PC-3 (cell line): ENCODE measurements around the gene MYEOV. TPM values are rescaled to one million over a fixed set of nuclear protein-coding genes. Genes with fewer than 3 reads are reported as not detected.
A peak's percentile ranks its signal among the peaks of the same experiment; 100 is the strongest.

Experiments
- ATAC-seq: fragments of 200-7000 bp; cut with Tn5 transposase; 2 replicates; pipeline ENCODE4 v1.9.1; 2020; ENCODE audit warnings: mild to moderate bottlenecking, moderate library complexity
- Bru-seq: library from RNA; stranded (reverse); fragments of 400-500 nt; gene quantifications from one replicate; lab custom pipeline; 2021; lab: Mats Ljungman, UMichigan
- BruChase-seq, 2 experiments: library from RNA; stranded (reverse); fragments of 400-500 nt; gene quantifications; one replicate each; lab custom pipeline; 2021; lab: Mats Ljungman, UMichigan
- BruUV-seq: library from RNA; stranded (reverse); fragments of 400-500 nt; replicated peaks from 2 replicates; lab custom pipeline; 2021; lab: Mats Ljungman, UMichigan
- CTCF ChIA-PET: fragments of 300-600 bp; sonication (Branson Sonifier 250); formaldehyde crosslinking; loops from one replicate; lab custom pipeline; 2022; ENCODE audit warnings: antibody characterized with exemption; lab: Charles Lee
- POLR2A ChIA-PET: fragments of 300-600 bp; sonication (Branson Sonifier 250); formaldehyde crosslinking; loops from one replicate; lab custom pipeline; 2022; ENCODE audit warnings: antibody characterized with exemption; ENCODE audit not compliant: unreplicated experiment; lab: Charles Lee
- DNase-seq: peaks from one replicate; pipeline ENCODE4 v3.0.0-alpha.2; 2015
- H2AFZ ChIP-seq: fragments of 300-600 bp; sonication (generic); 2 replicates; pipeline ENCODE4 v1.6.0; 2016; ENCODE audit warnings: antibody characterized with exemption, low read length
- H3F3A ChIP-seq: fragments of 300-600 bp; sonication (generic); one replicate; pipeline ENCODE4 v1.6.0; 2017; ENCODE audit warnings: antibody characterized with exemption, low read length, control low read depth, mild to moderate bottlenecking; ENCODE audit not compliant: unreplicated experiment
- H3K27ac ChIP-seq: fragments of 300-600 bp; sonication (generic); 2 replicates; pipeline ENCODE4 v1.5.1; 2016; ENCODE audit warnings: mild to moderate bottlenecking, low read length
- H3K27me3 ChIP-seq: fragments of 300-600 bp; sonication (generic); 2 replicates; pipeline ENCODE4 v1.6.1; 2016; ENCODE audit warnings: low read length, mixed read lengths
- H3K36me3 ChIP-seq: fragments of 300-600 bp; sonication (generic); 2 replicates; pipeline ENCODE4 v1.6.1; 2016; ENCODE audit warnings: low read depth, mixed run types, low read length, mixed read lengths
- H3K4me1 ChIP-seq: fragments of 300-600 bp; sonication (generic); 2 replicates; pipeline ENCODE4 v1.5.1; 2016; ENCODE audit warnings: low read length; ENCODE audit not compliant: insufficient read depth
- H3K4me2 ChIP-seq: fragments of 300-600 bp; sonication (generic); 2 replicates; pipeline ENCODE4 v1.6.0; 2016; ENCODE audit warnings: low read length
- H3K4me3 ChIP-seq: fragments of 300-600 bp; sonication (generic); 2 replicates; pipeline ENCODE4 v1.5.1; 2016; ENCODE audit warnings: mild to moderate bottlenecking, low read length, mixed read lengths
- H3K79me2 ChIP-seq: fragments of 300-600 bp; sonication (generic); 2 replicates; pipeline ENCODE4 v1.6.1; 2017; ENCODE audit warnings: low read length, mixed read lengths
- H3K9ac ChIP-seq: fragments of 300-600 bp; sonication (generic); 2 replicates; pipeline ENCODE4 v1.6.0; 2016; ENCODE audit warnings: mild to moderate bottlenecking, low read length
- H3K9me2 ChIP-seq: fragments of 300-600 bp; sonication (generic); replicated peaks from 2 replicates; pipeline ENCODE4 v1.6.1; 2016; ENCODE audit warnings: mixed run types, low read length, mixed read lengths
- H3K9me3 ChIP-seq: fragments of 300-600 bp; sonication (generic); 2 replicates; pipeline ENCODE4 v1.6.1; 2016; ENCODE audit warnings: low read length, mixed read lengths
- H4K20me1 ChIP-seq: fragments of 300-600 bp; sonication (generic); 2 replicates; pipeline ENCODE4 v1.6.1; 2016; ENCODE audit warnings: low read length, mixed read lengths
- CTCF ChIP-seq: fragments of 300-600 bp; sonication (generic); conservative IDR thresholded peaks from 2 replicates; pipeline ENCODE4 v1.5.1; 2017; ENCODE audit warnings: antibody characterized with exemption, low read depth, mild to moderate bottlenecking, low read length
- EZH2 ChIP-seq: fragments of 300-600 bp; sonication (generic); IDR thresholded peaks from one replicate; pipeline ENCODE4 v1.6.1; 2017; ENCODE audit warnings: antibody characterized with exemption, mild to moderate bottlenecking, low read length; ENCODE audit not compliant: unreplicated experiment
- EZH2phosphoT487 ChIP-seq: fragments of 300-600 bp; sonication (generic); IDR thresholded peaks from 2 replicates; pipeline ENCODE4 v1.6.1; 2018; ENCODE audit warnings: mild to moderate bottlenecking, antibody characterized with exemption, low read length, borderline replicate concordance
- intact Hi-C: fragments of 100-400 bp; cut with micrococcal nuclease; formaldehyde crosslinking; loops from 2 replicates; pipeline ENCODE4 v1.9.0; 2023
- long read RNA-seq: library from polyadenylated mRNA; unstranded; transcript quantifications from one replicate; pipeline ENCODE4 v2.0.0, GENCODE V29; 2021; ENCODE audit not compliant: unreplicated experiment
- total RNA-seq: library from RNA; depleted of rRNA; stranded (reverse); fragments of >200 nt; gene quantifications from 2 replicates; pipeline ENCODE4 v1.2.3, GENCODE V29; 2014; rRNA removed

The MYEOV gene
- total RNA-seq (59.0 and 71.8 TPM in 2 replicates), Bru-seq, nascent RNA (percentile 97 among the genes with signal in this experiment), BruChase-seq, experiment 1, labeled RNA remaining after a 6-hour chase (percentile 99 among the genes with signal in this experiment), BruChase-seq, experiment 2, labeled RNA remaining after a 2-hour chase (percentile 98 among the genes with signal in this experiment)
- long read RNA-seq, transcript MYEOV-205 (2 exons, 2,468 nt): major isoform, 40 of 171 reads
- long read RNA-seq, transcript MYEOV-202 (3 exons, 1,996 nt): minor isoform, 26 of 171 reads
- long read RNA-seq, transcript MYEOV-201 (3 exons, 2,287 nt): minor isoform, 23 of 171 reads
- long read RNA-seq, partial matches to known transcripts: 24 of 171 reads
- long read RNA-seq, other reads (novel, unspliced or antisense): 50 of 171 reads

GRCh38 chr11:69293819-69294505 lies at the start of gene MYEOV:
Gene MYEOV (plus strand): TSS chr11:69294155. CDS start chr11:69295355, 1,200 bp downstream.
- Histone ChIP-seq H3K36me3 (0 out of 2 replicates have a peak, but pooled peaks cover 4% of the 10 kb centered on the region), H3K9ac (peak within 1 kb of the TSS; percentile 97), H3K4me3 (peak within 1 kb of the TSS; percentile 76), H3K79me2 (peaks cover 44% of the 10 kb centered on the region), H3K4me2 (peak within 1 kb of the TSS; percentile 80), H2AFZ (no peak within 1 kb of the TSS), H3K9me2 (0 out of 2 replicates have a peak, but pooled peaks cover 3% of the 10 kb centered on the region), H4K20me1 (no peaks in the 10 kb centered on the region), H3F3A (peaks cover 5% of the 10 kb centered on the region), H3K4me1 (peaks cover 40% of the 10 kb centered on the region), H3K9me3 (no peaks in the 10 kb centered on the region), H3K27me3 (no peaks in the 10 kb centered on the region), H3K27ac (peak within 1 kb of the TSS; percentile 98)
- TF ChIP-seq CTCF: no peak
- no peak for TF ChIP-seq EZH2
- intact Hi-C loops: no loop called here
- ChIA-PET CTCF (interaction anchor here (1.0 kb wide), 1 partner anchor 350 kb away, joined by 3 read pairs; no protein-coding TSS in a partner anchor), POLR2A (interaction anchor here (0.6 to 1.3 kb wide), 4 partner anchors 16 to 345 kb away, joined by 3 to 8 read pairs (median 3); no protein-coding TSS in a partner anchor)
- ATAC-seq (peak; percentile 16), DNase-seq (peak; percentile 92)
- BruUV-seq: no TSS peak

- ATAC-seq (no peak), DNase-seq (no peak)
- Histone ChIP-seq H3F3A (no peaks in the 10 kb centered on the region), H3K4me2 (no peak overlapping the region), H2AFZ (no peak overlapping the region), H3K4me3 (no peak overlapping the region), H4K20me1 (no peaks in the 10 kb centered on the region), H3K36me3 (no peaks in the 10 kb centered on the region), H3K9me3 (no peaks in the 10 kb centered on the region), H3K27me3 (no peaks in the 10 kb centered on the region), H3K9me2 (no peaks in the 10 kb centered on the region), H3K79me2 (no peaks in the 10 kb centered on the region), H3K27ac (no peak overlapping the region), H3K9ac (no peak overlapping the region), H3K4me1 (no peaks in the 10 kb centered on the region)
- intact Hi-C loops: no loop called here
- ChIA-PET CTCF (no interaction called here), POLR2A (no interaction called here)
- no TSS peak for BruUV-seq
- TF ChIP-seq EZH2 (no peak), EZH2phosphoT487 (no peak), CTCF (no peak)
These were observed 49.7 kb upstream of the MYEOV start for GRCh38 chr11:69244266-69244665.

GRCh38 chr11:69245041-69245440 lies 48.9 kb upstream of the MYEOV start:
- no peak overlapping the region for H3K4me3 ChIP-seq
- no peaks in the 10 kb centered on the region for H3K4me1 ChIP-seq
- H4K20me1 ChIP-seq: no peaks in the 10 kb centered on the region
- no peaks in the 10 kb centered on the region for H3F3A ChIP-seq
- no peaks in the 10 kb centered on the region for H3K27me3 ChIP-seq
- H2AFZ ChIP-seq: no peak overlapping the region
- DNase-seq: no peak
- BruUV-seq: no TSS peak
- no peak overlapping the region for H3K9ac ChIP-seq
- H3K79me2 ChIP-seq: no peaks in the 10 kb centered on the region
- no peak overlapping the region for H3K27ac ChIP-seq
- no peak for TF ChIP-seq EZH2
- TF ChIP-seq CTCF: no peak
- no peak for TF ChIP-seq EZH2phosphoT487
- POLR2A ChIA-PET: no interaction called here
- ATAC-seq: no peak
- no peaks in the 10 kb centered on the region for H3K9me3 ChIP-seq
- intact Hi-C loops: no loop called here
- H3K36me3 ChIP-seq: no peaks in the 10 kb centered on the region
- CTCF ChIA-PET: no interaction called here
- H3K4me2 ChIP-seq: no peak overlapping the region
- no peaks in the 10 kb centered on the region for H3K9me2 ChIP-seq
